GM19025 (cell line): ENCODE data around the gene SREBF2.

Experiments used
- ATAC-seq: cut with Tn5 transposase; IDR thresholded peaks from one replicate; pipeline ENCODE4 v1.9.1; 2021; ENCODE audit warnings: mild to moderate bottlenecking, low read depth, moderate library complexity; ENCODE audit not compliant: unreplicated experiment

SREBF2 gene

DNA sequence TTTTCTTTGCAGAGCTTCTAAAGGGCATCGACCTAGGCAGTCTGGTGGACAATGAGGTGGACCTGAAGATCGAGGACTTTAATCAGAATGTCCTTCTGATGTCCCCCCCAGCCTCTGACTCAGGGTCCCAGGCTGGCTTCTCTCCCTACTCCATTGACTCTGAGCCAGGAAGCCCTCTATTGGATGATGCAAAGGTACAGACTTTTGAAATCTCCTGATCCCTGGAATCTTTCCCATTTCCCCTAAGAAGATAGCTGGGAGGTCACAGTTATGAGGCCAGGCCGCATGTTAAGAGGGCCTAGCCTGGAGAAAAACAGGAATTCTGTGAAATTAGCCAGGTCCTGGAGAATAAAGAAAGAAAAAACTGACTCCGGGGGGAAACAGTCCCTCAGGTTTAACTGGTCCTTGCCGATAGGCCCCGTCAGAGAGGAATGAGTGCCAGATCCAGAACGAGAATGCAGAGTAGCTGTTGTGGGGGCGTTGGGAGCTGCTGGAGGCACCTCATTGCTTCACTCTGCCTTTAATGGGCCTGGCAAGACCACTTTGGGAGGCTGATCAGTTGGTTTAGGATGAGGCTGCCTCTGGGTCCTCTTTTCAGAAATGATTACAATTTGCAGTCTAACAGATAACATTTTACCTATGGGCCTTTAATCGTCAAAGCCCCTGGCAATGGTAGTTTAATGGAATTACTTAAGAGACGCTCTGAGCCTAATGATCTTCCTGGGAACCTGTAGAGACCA, 42.8 kb downstream of the SREBF2 start:
- ATAC-seq: no peak

DNA sequence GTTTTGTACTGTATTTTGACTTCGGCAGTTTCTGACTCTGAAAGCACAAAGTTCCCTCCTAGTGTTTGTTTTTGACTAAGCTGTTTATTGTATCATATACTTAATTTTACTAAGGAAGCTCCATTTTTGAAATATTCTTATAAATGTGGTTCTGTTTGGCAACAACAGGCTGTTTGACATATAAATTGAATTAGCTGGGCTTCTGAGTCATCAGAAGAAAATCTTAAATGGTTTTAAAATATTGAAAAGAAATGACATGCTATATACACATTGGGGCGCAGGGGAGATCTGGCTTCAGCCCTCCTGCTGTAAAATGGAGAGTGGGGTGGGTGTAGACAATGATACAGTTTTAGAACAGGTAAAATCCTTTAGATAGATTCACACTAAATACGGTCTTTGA, 43.4 kb downstream of the SREBF2 start:
- ATAC-seq: no peak

GRCh38 chr22:41876675-41877074, 43.8 kb downstream of the SREBF2 start:
- no peak for ATAC-seq

GRCh38 chr22:41880653-41881052, 47.7 kb downstream of the SREBF2 start:
- no peak for ATAC-seq

DNA sequence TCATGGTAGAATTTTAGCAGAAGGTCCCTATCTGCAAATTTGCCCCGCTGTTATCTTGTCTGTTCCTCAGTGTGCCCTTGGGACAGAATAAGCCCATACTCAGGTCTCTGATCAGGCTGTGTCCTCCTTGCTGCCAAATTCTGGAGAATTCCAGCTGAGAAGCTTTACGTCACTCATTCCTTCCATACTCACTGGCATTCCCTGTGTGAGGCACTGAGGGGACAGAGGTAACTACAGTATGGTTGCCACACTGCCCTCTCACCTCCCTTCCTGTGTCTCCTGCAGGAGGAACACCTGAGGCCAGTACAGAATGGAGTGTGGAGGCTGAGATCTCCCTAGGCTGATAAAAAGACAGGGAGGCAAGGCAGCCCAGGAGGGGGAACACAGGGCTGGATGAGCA, 50.5 kb downstream of the SREBF2 start:
- ATAC-seq: no peak

GRCh38 chr22:41885116-41885515, 52.2 kb downstream of the SREBF2 start:
- ATAC-seq: no peak

GRCh38 chr22:41885516-41885915, 52.6 kb downstream of the SREBF2 start:
- ATAC-seq: no peak

- no peak for ATAC-seq
These were observed 55.8 kb downstream of the SREBF2 start for GRCh38 chr22:41888627-41889200.

- no peak for ATAC-seq
These were observed 58.5 kb downstream of the SREBF2 start for GRCh38 chr22:41891407-41891806.

GRCh38 chr22:41892721-41893120, 59.8 kb downstream of the SREBF2 start:
- no peak for ATAC-seq

DNA sequence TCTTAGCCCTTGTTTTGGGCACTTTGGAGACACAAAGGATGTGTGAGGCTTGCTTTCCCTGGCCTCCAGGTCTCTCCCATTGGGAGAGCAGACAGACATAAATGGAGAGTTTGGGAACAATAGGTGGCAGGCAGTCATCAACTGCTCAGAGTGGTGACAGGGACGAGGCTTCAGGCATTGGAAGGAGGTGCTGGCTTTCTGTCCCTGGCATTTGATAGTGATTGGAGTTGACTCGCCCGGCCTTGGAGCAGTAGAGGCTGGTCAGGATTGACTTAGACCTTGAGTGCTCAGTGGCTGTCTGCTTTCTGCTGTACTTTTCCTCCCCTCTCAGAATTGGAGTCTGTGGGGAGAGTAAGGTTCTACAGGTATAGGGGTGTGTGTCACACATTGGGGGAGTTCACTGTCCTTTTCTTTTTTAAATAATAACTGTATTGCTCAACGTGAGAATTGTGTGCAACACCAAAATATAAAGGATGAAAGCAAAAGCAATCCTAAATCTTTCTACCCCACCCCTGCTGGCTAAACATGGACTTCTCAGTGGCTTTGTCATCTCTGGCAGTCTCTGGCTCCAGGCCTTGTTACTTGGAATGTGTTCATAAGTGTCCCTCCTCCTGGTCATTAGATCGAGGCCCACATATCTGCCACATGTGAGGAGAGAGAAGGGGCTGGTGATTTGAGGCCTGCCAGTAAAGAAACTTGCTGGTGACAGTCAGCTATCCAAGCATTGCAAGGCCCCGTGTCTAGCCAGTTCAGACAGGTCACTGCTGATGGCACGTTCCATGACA, 60.9 kb downstream of the SREBF2 start:
- no peak for ATAC-seq

- no peak for ATAC-seq
These were observed 65.7 kb downstream of the SREBF2 start for GRCh38 chr22:41898645-41899044.

DNA sequence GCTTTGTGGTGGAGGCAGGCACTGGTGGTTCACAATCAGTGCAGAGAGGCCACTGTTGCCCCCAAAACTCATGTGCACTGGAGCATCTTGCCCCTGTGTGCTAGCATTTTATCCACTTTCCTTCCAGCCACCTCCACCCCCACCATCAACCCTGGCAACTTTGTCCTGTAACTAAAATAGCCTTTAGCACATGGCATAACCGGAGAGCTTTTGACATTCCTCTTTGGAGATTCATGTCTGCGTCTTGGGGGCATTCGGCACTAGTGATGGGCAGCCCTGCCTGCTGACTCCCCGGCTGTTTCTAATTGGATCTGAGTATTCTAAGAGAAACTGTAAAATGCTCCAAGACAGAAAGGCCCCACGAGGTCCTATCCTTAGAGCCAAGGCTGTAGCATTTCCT, 66.2 kb downstream of the SREBF2 start:
- ATAC-seq: no peak

DNA sequence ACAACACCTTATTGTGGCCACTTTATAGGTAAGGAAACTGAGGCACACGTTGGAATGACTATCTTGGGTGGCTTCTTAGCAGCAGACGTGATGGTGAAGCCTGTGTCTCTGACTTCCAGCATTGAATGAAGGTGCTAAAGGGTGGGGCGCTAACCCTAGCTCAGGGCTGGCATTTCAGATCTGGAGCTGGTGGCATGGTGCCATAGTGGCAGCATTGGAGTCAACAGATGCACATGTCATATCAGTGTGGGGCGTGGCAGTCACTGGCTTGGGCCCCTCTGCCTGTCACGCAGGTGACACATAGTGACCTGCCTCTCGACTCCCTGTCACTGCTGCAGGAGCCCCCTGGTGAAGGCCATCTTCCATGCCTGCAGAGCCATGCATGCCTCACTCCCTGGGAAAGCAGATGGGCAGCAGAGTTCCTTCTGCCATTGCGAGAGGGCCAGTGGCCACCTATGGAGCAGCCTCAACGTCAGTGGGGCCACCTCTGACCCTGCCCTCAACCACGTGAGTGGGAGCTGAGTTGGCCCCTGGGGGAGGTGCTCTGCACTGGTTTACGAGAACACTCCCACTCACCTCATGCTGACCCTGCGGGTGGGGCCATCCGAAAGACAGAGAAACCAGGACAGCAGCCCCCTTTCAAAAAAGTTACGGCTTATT, 67.2 kb downstream of the SREBF2 start:
- ATAC-seq: no peak

GRCh38 chr22:41900652-41901312, 67.9 kb downstream of the SREBF2 start:
- ATAC-seq: no peak

- no peak for ATAC-seq
These were observed 69.1 kb downstream of the SREBF2 start for GRCh38 chr22:41902016-41902415.

DNA sequence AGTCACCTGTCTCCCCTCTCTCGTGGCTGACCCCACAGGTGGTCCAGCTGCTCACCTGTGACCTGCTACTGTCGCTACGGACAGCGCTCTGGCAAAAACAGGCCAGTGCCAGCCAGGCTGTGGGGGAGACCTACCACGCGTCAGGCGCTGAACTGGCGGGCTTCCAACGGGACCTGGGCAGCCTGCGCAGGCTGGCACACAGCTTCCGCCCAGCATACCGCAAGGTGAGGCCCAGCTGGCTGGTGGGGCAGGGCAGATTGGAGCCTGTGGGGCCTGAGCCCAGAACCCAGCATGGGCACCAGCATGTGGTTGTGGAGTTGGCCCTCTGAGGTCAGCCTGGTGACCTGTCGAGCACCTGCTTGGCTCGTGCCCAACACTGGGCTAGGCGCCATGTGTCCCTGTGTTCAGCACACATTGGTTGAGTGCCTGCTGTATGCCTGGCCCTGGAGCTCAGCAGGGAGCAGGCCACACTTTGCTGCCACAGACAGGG, 70.1 kb downstream of the SREBF2 start:
- no peak for ATAC-seq

DNA sequence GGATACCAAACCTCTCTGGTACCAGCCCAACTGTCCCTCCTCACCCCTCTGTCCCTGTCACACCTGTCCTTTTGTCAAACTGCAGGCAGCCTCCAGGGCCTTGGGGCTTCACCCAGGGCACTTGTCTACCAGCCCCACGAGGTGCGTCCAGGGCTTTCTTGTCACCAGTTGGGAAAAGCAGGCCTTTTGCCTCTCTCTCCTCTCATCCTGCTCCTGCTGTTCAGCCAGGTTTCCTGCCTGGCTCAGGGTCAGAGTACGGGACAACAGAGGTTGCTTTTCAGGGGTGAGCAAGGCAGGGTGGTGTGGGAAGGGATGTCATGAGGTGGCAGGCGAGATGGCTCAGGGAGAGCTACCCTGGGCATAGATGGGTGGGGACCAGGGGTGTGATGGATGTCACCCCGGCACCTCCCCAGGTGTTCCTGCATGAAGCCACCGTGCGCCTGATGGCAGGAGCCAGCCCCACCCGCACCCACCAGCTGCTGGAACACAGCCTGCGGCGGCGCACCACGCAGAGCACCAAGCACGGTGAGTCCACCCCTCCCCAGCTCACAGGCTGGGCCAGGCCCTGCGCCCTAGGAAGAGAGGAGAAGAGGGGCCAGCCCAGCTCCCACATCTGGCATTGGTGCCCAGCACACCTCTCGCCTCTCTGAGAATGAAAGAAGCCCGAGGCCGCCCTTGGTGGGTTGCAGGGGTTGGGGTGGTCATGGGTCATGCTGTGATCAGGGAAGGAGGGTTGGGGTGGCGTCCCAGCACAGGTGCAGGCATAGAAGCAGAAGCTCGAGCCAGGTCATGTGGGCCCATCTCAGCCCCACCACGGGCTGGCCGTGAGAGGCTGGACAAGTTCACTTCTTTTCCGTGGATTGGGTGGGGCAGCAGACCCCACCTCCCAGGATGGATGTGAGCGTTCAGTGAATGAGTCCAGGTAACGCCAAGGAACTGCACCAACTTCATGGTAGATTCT, 71.8 kb downstream of the SREBF2 start:
- ATAC-seq: no peak
